ENCODE results near the gene AIF1L.

The AIF1L gene

DNA sequence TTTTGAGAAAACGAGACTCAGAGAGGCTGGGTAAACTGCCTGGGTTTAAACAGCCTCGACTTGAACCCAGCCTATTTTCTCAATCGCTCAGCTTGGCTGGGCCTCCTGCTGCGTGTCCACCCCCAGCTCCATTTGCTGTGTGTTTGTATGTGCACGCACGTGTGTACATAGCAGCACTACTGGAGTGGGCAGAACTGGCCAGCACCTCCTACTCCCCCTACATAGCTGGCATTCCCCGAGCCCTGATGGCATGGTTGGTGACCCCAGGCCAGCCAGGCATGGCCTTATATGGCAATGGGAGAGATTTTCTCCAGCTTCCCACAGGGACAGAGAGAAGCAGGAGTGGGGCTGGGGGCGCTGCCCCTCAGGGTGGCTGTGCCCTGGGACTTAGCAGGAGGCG, 4.1 kb downstream of the AIF1L start:
- no peak overlapping the region for H3K4me3 ChIP-seq (ENCODE audit: low read depth, low read length)
- no peak for TF ChIP-seq CTCF (IDR thresholded peaks at IDR 0.05; ENCODE audit: low read depth, low read length, missing control alignments)
- DNase-seq (ENCODE audit: low read depth) = no peak

DNA sequence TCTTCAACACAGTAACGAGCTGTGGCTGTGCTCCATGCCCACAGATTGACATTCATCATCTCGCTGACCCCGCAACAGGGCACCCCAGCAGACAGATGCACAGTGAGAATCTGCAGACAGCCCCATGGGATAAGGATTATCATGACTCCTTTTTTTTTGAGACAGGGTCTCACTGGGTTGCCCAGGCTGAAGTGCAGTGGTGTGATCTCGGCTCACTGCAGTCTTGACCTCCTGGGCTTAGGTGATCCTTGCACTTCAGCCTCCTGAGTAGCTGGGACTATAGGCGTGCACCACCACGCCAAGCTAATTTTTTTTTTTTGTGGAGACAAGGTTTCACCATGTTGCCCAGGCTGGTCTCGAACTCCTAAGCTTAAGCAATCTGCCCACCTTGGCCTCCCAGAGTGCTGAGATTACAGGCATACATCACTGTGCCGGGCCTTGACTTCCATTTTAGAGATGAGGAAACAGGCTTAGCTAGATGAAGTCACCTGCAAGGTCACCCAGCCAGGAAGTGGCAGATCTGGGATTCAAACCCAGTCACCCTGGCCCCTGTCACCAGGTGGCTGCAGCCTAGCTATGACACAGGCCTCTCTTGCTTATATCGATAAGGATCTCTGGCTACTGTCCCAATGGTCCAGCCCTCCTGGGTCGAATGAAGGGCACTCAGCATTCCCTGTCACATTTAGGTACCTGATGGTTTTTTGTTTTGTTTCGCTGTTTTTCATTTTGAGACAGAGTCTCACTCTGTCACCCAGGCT, 5.1 kb downstream of the AIF1L start:
- TF ChIP-seq CTCF (IDR thresholded peaks at IDR 0.05; ENCODE audit: low read depth, low read length, missing control alignments) = no peak
- H3K4me3 ChIP-seq (ENCODE audit: low read depth, low read length) = no peak overlapping the region
- no peak for DNase-seq (ENCODE audit: low read depth)

- TF ChIP-seq CTCF (IDR thresholded peaks at IDR 0.05; ENCODE audit: low read depth, low read length, missing control alignments) = no peak
- no peak overlapping the region for H3K4me3 ChIP-seq (ENCODE audit: low read depth, low read length)
- no peak for DNase-seq (ENCODE audit: low read depth)
Measured at GRCh38 chr9:131103024-131103423, 6.7 kb downstream of the AIF1L start.

GRCh38 chr9:131103535-131103934, 7.2 kb downstream of the AIF1L start:
- H3K4me3 ChIP-seq (ENCODE audit: low read depth, low read length) = no peak overlapping the region
- DNase-seq (ENCODE audit: low read depth) = no peak
- no peak for TF ChIP-seq CTCF (IDR thresholded peaks at IDR 0.05; ENCODE audit: low read depth, low read length, missing control alignments)

GRCh38 chr9:131104016-131104740, 7.8 kb downstream of the AIF1L start:
- no peak overlapping the region for H3K4me3 ChIP-seq (ENCODE audit: low read depth, low read length)
- TF ChIP-seq CTCF (IDR thresholded peaks at IDR 0.05; ENCODE audit: low read depth, low read length, missing control alignments) = no peak
- no peak for DNase-seq (ENCODE audit: low read depth)

DNA sequence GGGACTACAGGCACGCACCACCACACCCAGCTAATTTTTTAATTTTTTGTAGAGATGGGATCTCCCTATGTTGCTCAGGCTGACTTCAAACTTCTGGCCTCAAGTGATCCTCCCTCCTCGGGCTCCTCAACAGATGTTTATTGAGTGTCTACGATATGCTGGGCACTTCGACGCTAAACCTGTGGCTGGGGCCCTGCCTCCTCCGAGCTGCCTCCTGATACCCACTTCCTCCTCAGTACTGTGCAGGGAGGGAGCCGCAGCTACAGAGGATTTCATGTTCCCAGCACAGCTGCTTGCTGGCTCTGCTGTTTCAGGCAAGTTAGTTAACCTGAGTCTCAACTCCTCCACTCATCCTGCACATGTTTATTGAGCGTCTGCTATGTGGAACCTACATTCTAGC, 9.6 kb downstream of the AIF1L start:
- H3K4me3 ChIP-seq (ENCODE audit: low read depth, low read length) = no peak overlapping the region
- TF ChIP-seq CTCF (IDR thresholded peaks at IDR 0.05; ENCODE audit: low read depth, low read length, missing control alignments) = no peak
- DNase-seq (ENCODE audit: low read depth) = no peak

Data from GM12864 (cell line).